HG02588 (cell line): ENCODE measurements around the gene OR6C2.
"Not testable (repeated sequence)": the region's sequence is repeated elsewhere in the genome, so short reads cannot be mapped to it uniquely, and the experiment has no call there.

Source experiments
- ATAC-seq: cut with Tn5 transposase; IDR thresholded peaks from one replicate; pipeline ENCODE4 v1.9.1; 2021; ENCODE audit warnings: mild to moderate bottlenecking, moderate library complexity; ENCODE audit not compliant: unreplicated experiment

Gene OR6C2

GRCh38 chr12:55443776-55444175, at the start of gene OR6C2:
TSS of gene OR6C2 (plus strand) at chr12:55444076. CDS start at chr12:55452214, 8,138 bp downstream.
- ATAC-seq: no peak

DNA sequence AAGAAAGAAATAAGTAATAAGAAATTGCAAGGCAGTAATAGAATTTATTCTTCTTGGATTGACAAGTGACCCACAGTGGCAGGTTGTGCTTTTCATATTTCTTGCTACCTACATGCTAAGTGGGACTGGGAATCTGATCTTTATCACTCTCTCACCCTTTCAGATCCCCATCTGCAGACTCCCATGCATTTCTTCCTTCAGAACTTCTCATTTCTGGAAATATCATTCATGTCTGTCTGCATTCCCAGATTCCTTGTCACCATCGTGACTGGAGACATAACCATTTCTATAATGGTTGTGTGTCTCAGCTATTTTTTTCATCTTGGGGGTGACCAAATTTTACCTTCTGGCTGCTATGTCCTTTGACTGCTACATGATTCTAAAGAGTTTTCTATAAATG, 47.5 kb upstream of the OR6C2 start:
- no peak for ATAC-seq

DNA sequence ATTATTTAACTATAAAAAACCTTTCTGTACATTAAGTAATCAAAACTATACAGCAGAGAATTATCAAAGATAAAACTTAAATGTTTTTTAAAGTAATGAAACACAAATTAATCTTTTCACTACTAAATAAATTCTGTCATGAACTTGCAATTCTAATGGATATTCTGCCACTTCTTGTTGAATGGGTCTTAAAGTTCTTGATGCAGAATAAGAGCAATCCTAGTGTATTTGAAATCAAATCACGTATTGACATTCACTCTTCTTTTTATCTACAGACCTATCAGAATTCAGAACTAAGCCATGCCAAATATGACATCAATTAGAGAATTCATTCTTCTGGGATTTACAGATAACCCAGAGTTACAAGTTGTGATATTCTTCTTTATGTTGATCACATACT, 43.6 kb upstream of the OR6C2 start, which contains the start of gene OR6C65:
Gene OR6C65 (plus strand): TSS at position 301 of the 400 bp plus-strand sequence. CDS start 0 bp downstream, at position 301.
- no peak for ATAC-seq

- no peak for ATAC-seq
Measured at GRCh38 chr12:55407866-55408265, 36.0 kb upstream of the OR6C2 start.

DNA sequence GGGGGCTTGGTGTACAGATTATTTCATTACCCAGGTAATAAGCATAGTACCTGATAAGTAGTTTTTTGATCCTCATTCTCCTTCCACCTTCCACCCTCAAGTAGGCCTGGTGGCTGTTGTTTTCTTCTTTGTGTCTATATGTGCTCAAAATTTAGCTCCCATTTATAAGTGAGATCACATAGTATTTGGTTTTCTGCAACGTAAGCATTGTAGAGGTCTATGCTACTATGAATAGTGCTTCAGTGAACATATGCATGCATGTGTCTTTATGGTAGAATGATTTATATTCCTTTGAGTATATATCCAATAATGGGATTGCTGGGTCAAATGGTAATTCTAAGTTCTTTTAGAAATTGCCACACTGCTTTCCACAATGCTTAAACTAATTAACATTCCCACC, 34.7 kb upstream of the OR6C2 start:
- not testable (repeated sequence) for ATAC-seq

GRCh38 chr12:55412138-55412537, 31.7 kb upstream of the OR6C2 start:
- not testable (repeated sequence) for ATAC-seq

DNA sequence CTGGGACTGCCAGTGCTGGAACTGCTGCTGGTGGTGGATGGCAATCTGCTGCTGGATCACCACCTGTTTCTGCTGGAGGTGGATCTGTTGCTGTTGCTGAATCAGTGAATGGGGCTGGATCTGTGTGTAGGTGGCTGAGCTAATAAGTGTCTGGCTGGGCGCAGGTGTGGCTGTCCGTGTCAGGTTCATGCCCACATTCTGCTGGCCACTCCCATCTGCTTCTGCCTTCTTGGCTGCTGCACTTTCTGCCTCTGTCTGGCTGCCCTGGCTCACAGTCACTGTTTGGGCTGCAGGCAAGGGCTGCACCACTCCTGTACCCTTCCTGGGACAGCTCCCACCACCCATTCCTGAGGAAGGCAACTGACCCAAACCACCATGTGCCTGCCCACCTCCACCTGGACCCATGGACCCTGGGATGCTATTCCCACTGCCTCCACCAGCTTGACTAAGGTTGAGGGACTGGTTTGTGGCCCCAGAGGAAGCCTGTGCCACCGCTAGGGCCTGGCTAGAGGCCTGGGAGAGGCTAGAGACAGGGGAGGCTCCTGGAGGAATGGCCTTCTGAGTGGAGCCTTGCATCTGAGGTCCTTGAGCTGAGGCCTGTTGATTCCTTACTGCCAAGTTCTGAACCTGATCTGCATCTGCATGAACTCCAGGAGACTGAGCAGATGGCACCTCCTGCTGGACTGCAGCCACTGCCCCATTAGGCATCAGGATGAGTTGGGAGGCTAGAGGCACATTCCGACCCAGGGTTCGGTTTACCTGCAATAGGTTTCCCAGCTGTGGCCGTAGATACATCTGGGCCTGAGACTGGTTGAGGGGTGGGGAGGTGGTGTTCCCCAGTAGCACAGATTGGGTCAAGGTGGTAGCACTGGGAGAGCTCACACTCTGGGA, 30.1 kb upstream of the OR6C2 start:
- not testable (repeated sequence) for ATAC-seq

- ATAC-seq: not testable (repeated sequence)
Measured at GRCh38 chr12:55414396-55414823, 29.5 kb upstream of the OR6C2 start.

GRCh38 chr12:55414889-55415288, 29.0 kb upstream of the OR6C2 start:
- not testable (repeated sequence) for ATAC-seq

- no peak for ATAC-seq
Measured at GRCh38 chr12:55416961-55417360, 26.9 kb upstream of the OR6C2 start.

DNA sequence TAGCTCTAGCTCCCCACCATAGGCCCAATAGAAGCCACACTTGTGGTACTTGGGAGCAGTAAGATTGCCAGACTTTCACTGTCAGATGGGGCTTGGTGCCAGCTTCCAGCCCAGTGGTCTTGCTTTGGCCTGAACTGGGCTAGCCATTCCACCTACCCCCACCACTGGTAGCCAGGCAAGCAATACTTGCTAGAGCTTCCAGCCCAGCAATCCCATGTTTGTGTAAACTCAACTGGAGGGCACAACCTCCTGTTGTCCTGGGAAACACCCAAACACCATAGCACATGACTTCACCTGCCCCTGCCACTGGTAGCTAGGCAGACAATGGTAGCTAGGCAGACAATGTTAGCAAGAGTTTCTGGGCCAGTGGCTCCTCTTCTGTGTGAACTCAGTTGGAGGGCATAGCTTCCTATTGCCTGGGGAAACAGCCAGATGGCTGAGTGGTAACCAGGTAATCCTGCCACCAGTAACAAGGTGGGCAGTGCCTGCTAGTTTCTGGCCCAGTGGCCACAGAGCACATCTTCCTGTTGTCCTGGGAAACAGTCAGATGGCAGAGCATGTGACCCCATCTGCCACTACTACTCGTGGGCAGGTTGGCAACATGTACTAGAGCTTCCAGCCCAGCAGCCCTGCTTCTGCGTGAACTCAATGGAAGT, 23.4 kb upstream of the OR6C2 start:
- ATAC-seq: no peak

DNA sequence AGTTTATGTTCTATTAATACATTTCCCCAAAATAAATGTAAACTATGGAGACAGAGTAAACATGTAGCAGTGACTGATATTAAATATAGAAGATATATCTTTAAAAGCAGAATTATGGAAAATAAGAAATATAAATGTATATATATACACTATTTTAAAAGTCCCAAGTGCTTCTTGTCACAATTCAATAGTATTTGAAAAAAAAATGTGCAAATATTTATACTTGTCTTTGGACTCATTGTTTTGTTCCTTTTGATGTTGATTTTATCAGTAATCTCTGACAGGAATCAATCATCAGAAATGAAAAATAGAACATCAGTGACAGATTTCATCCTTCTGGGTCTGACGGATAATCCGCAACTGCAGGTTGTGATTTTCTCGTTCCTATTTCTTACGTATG, 17.9 kb upstream of the OR6C2 start, which contains the start of gene OR6C76:
Gene OR6C76 (plus strand): TSS at position 301 of the 400 bp plus-strand sequence. CDS start 0 bp downstream, at position 301.
- ATAC-seq: no peak

DNA sequence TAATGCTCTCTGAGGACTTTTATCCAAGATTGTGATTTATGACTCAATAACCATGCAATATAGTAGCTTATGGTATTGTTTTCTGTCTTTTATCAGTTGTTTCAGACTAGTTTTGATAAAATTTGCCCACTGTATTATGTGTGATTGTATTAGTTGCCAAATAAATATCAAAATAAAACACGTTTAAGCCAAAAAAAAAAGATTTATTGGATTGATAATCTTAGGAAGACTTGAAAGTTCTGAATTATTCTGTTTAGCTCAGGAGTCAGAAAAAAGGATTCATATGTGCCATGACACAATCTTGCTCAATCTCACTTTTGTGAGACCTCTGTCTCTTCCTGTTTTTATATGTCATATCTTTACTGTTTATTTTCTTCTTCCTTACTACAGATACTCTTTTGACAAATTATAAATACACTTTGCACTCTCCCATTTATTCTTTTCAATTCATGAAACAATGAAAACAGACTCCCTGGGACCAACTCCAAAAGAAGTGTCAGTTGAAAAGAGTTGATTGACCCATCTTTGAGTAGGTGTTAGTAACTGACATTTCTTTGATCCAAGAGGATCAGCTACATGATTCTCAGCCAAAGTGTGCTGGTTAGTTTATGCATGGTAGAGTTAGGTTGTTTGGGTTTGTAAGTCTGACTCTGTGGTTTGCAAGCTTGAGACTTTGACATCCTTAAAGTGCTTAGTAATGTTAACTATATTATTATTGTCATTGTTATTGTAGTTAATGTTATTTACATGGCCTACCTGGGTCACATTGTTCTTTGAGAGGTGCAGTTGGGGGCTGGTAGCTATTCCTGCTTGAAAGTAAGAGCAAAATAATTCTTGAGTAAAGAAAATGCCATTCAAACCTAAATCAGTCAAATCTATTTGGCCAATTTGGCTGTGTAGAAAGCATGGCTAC, 15.3 kb upstream of the OR6C2 start:
- ATAC-seq: no peak

GRCh38 chr12:55441233-55441632, 2.6 kb upstream of the OR6C2 start:
- not testable (repeated sequence) for ATAC-seq

DNA sequence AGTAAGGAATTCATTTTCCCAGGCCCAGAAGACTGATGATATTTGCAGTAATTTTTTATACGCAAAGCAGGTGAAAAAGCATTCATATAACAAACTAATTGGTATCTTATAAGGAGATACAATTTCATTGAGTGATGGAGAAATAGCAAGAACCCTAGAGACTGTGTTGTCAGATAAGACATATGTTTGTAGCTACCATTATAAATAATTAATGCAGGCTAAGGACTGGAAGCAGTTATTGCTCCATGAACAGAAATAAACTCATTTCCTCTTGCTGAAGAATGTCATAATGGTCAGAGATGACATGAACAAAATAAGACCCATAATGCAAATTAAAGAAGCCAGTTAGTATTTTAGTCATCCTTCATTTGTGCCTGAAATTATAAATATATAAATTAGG, 1.5 kb downstream of the OR6C2 start:
- no peak for ATAC-seq

DNA sequence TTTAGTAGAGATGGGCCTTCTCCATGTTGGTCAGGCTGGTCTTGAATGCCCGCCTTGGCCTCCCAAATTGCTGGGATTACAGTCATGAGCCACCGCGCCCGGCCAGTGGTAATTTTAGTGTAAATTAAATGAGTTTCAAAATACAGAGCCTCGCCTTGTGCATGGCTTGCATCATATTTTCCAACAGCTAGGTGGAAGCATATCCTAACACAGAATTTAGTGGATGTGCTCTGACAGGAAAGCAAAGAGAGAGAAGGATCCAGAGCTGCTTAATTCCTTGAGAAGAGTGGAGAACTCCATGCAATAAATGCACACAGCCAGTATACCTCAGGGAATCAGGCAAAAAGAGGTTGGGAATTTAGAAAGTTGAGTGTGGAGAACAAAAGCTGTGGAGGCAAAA, 2.5 kb downstream of the OR6C2 start:
- ATAC-seq: no peak

GRCh38 chr12:55448825-55449224, 4.9 kb downstream of the OR6C2 start:
- no peak for ATAC-seq

DNA sequence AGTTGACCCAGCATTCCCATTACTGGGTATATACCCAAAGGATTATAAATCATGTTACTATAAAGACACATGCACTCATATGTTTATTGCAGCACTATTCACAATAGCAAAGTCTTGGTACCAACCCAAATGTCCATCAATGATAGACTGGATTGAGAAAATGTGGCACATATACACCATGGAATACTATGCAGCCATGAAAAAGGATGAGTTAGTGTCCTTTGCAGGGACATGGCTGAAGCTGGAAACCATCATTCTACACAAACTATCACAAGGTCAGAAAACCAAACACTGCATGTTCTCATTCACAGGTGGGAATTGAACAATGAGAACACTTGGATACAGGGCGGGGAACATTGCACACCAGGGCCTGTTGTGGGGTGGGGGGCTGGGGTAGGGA, 21.1 kb downstream of the OR6C2 start:
- ATAC-seq: not testable (repeated sequence)

GRCh38 chr12:55467836-55468235, 24.0 kb downstream of the OR6C2 start:
- no peak for ATAC-seq

DNA sequence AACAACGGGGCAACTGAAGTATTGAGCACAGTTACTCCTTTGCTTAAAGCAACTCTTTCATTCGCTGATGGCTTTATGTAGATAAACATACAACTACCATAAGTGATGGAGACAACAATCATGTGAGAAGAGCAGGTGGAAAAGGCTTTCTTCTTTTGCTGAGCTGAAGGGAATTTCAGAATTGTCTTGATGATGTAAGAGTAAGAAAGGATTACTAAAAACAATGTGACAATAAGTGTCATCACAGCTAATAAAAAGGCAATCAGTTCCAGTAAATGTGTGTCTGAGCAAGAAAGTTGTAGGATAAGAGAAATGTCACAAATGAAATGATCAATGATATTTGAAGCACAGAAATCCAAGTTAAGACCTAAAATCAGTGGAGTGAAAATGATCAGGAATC, 25.4 kb downstream of the OR6C2 start:
- ATAC-seq: no peak
